ENCODE results near the gene KIAA1958.

DNA sequence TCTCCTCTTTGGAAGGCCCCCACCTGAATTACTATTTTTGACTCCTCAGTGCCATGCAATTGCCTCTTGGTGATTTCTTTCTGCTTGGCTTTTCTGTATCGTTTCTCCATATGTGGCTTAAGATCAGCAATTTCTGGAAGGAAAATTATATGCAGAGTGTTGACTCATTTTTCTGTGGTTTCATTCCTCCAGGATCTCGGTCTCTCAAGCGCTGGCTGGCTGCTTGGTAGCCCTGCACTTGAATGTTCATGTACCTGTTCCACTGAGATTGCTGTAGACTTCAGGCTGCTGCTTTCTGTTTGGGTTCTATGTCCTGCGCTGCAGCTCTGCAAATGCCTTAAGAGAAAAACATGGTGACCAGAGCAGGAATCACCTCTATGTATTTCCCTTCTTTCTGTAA is 153.7 kb downstream of the KIAA1958 start:
- no peak for TF ChIP-seq MAX (IDR thresholded peaks at IDR 0.05)
- no peak for TF ChIP-seq EZH2 (IDR thresholded peaks at IDR 0.05)
- no peak for TF ChIP-seq POLR2AphosphoS5 (IDR thresholded peaks at IDR 0.05; ENCODE audit: low read depth, low read length)
- TF ChIP-seq, protein P1, sequence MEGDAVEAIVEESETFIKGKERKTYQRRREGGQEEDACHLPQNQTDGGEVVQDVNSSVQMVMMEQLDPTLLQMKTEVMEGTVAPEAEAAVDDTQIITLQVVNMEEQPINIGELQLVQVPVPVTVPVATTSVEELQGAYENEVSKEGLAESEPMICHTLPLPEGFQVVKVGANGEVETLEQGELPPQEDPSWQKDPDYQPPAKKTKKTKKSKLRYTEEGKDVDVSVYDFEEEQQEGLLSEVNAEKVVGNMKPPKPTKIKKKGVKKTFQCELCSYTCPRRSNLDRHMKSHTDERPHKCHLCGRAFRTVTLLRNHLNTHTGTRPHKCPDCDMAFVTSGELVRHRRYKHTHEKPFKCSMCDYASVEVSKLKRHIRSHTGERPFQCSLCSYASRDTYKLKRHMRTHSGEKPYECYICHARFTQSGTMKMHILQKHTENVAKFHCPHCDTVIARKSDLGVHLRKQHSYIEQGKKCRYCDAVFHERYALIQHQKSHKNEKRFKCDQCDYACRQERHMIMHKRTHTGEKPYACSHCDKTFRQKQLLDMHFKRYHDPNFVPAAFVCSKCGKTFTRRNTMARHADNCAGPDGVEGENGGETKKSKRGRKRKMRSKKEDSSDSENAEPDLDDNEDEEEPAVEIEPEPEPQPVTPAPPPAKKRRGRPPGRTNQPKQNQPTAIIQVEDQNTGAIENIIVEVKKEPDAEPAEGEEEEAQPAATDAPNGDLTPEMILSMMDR (IDR thresholded peaks at IDR 0.05 in 2 of 3, conservative IDR thresholded peaks at IDR 0.05 in 1 of 3; ENCODE audit: borderline replicate concordance in 1 of 3, insufficient read depth in 1 of 3, low read depth in 2 of 3, low read length in 2 of 3), result no peak
- no peak for TF ChIP-seq RAD21 (IDR thresholded peaks at IDR 0.05; ENCODE audit: low read depth)
- TF ChIP-seq, protein P2, sequence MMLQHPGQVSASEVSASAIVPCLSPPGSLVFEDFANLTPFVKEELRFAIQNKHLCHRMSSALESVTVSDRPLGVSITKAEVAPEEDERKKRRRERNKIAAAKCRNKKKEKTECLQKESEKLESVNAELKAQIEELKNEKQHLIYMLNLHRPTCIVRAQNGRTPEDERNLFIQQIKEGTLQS (IDR thresholded peaks at IDR 0.05), result no peak
- TF ChIP-seq TCF7L2 (IDR thresholded peaks at IDR 0.05; ENCODE audit: borderline replicate concordance, extremely low read depth, insufficient read depth, insufficient read length), result no peak
- no peak for TF ChIP-seq CEBPB (IDR thresholded peaks at IDR 0.05; ENCODE audit: low read depth)
- no peak for TF ChIP-seq SP1 (IDR thresholded peaks at IDR 0.05; ENCODE audit: low read depth)
- TF ChIP-seq POLR2A (IDR thresholded peaks at IDR 0.05; ENCODE audit: borderline replicate concordance, extremely low read depth, insufficient read depth, insufficient read length), result no peak
- no peak for TF ChIP-seq REST (IDR thresholded peaks at IDR 0.05; ENCODE audit: low read depth)

Data from HCT116 (cell line).